A673 (cell line): Measurements from ENCODE around the gene FAAP24. TPM values are rescaled to one million over a fixed set of nuclear protein-coding genes. Genes with fewer than 3 reads are reported as not detected.
"Not testable (repeated sequence)": the region's sequence is repeated elsewhere in the genome, so short reads cannot be mapped to it uniquely, and the experiment has no call there.

Source experiments
- BruUV-seq: library from RNA; stranded (reverse); fragments of 400-500 nt; replicated peaks from 2 replicates; lab custom pipeline; 2021; lab: Mats Ljungman, UMichigan
- CTCF ChIA-PET: fragments of 300-600 bp; sonication (Branson Sonifier 250); formaldehyde crosslinking; loops from one replicate; lab custom pipeline; 2022; ENCODE audit warnings: antibody characterized with exemption; lab: Charles Lee
- POLR2A ChIA-PET: fragments of 300-600 bp; sonication (Branson Sonifier 250); formaldehyde crosslinking; loops from one replicate; lab custom pipeline; 2022; ENCODE audit warnings: antibody characterized with exemption; ENCODE audit not compliant: low non-redundant PET; lab: Charles Lee
- DNase-seq: peaks from one replicate; pipeline ENCODE4 v3.0.0-alpha.2; 2015; ENCODE audit warnings: low spot score
- H3K27ac ChIP-seq: fragments of 200-600 bp; sonication (generic); 2 replicates; pipeline ENCODE4 v1.5.1; 2016; ENCODE audit warnings: mixed run types, low read depth, mild to moderate bottlenecking, mixed read lengths, antibody characterized with exemption, low read length; ENCODE audit not compliant: poor library complexity, severe bottlenecking
- H3K27me3 ChIP-seq: fragments of 200-600 bp; sonication (generic); replicated peaks from 2 replicates; pipeline ENCODE4 v1.6.1; 2017; ENCODE audit warnings: mixed run types, low read depth, mild to moderate bottlenecking, mixed read lengths, antibody characterized with exemption, low read length; ENCODE audit not compliant: insufficient read depth, poor library complexity
- H3K36me3 ChIP-seq: fragments of 200-600 bp; sonication (generic); 2 replicates; pipeline ENCODE4 v1.6.1; 2016; ENCODE audit warnings: mixed run types, mild to moderate bottlenecking, mixed read lengths, antibody characterized with exemption, low read length; ENCODE audit not compliant: insufficient read depth, poor library complexity, severe bottlenecking
- H3K4me1 ChIP-seq: fragments of 200-600 bp; sonication (generic); 2 replicates; pipeline ENCODE4 v1.6.1; 2017; ENCODE audit warnings: mixed run types, mild to moderate bottlenecking, mixed read lengths, antibody characterized with exemption, low read length; ENCODE audit not compliant: insufficient read depth, poor library complexity, severe bottlenecking
- H3K4me3 ChIP-seq: fragments of 200-600 bp; sonication (generic); 2 replicates; pipeline ENCODE4 v1.5.1; 2016; ENCODE audit warnings: low read depth, mixed run types, mild to moderate bottlenecking, mixed read lengths, low read length; ENCODE audit not compliant: poor library complexity, severe bottlenecking
- H3K9me3 ChIP-seq: fragments of 200-600 bp; sonication (generic); 2 replicates; pipeline ENCODE4 v1.6.1; 2016; ENCODE audit warnings: mixed run types, low read depth, mild to moderate bottlenecking, mixed read lengths, antibody characterized with exemption, low read length; ENCODE audit not compliant: poor library complexity, severe bottlenecking
- EZH2 ChIP-seq: fragments of 200-600 bp; sonication (generic); IDR thresholded peaks from 2 replicates; pipeline ENCODE4 v1.6.1; 2017; ENCODE audit warnings: borderline replicate concordance, low read depth, mild to moderate bottlenecking, mixed read lengths, antibody characterized with exemption, low read length; ENCODE audit not compliant: poor library complexity, severe bottlenecking
- intact Hi-C: fragments of 100-400 bp; cut with micrococcal nuclease; formaldehyde crosslinking; loops from one replicate; pipeline ENCODE4 v1.10.0; 2022; ENCODE audit not compliant: unreplicated experiment
- total RNA-seq: library from RNA; stranded (reverse); gene quantifications from 2 replicates; pipeline ENCODE4 v1.2.3, GENCODE V29; 2021
- TF ChIP-seq, protein P1 (sequence below): fragments of 300-800, 200-600 bp; sonication (generic); conservative IDR thresholded peaks from 2 replicates; pipeline ENCODE4 v1.5.1; 2017; ENCODE audit warnings: low read depth, mild to moderate bottlenecking, antibody characterized with exemption, low read length, moderate library complexity, mixed read lengths

Gene FAAP24
- total RNA-seq, 1 experiment from 2014 or later: 10.0 TPM

DNA sequence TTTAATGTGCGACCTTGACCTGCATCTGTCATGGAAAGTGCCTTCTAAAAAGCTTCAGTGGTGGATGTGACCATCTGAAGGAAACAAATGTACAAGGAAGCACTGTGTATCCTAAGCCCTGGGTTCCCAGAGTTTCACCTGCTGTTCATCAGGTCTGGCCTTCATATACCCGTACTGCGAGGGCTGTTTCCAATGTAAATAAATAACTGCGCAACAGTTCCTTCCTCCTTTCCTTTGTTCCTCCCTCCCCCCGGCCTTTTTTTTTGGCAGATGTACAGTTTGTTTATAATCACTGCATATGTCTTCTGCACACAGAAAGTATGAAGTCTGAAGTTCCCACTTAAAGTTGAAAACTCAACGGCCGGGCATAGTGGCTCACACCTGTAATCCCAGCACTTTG is 5.2 kb downstream of the FAAP24 start:
- ChIA-PET CTCF (no interaction called here), POLR2A (interaction anchor here (0.6 to 0.7 kb wide), 2 partner anchors 21 to 397 kb away, joined by 5 to 7 read pairs; no protein-coding TSS in a partner anchor)
- no peak overlapping the region for H3K4me3 ChIP-seq
- TF ChIP-seq, protein P1, sequence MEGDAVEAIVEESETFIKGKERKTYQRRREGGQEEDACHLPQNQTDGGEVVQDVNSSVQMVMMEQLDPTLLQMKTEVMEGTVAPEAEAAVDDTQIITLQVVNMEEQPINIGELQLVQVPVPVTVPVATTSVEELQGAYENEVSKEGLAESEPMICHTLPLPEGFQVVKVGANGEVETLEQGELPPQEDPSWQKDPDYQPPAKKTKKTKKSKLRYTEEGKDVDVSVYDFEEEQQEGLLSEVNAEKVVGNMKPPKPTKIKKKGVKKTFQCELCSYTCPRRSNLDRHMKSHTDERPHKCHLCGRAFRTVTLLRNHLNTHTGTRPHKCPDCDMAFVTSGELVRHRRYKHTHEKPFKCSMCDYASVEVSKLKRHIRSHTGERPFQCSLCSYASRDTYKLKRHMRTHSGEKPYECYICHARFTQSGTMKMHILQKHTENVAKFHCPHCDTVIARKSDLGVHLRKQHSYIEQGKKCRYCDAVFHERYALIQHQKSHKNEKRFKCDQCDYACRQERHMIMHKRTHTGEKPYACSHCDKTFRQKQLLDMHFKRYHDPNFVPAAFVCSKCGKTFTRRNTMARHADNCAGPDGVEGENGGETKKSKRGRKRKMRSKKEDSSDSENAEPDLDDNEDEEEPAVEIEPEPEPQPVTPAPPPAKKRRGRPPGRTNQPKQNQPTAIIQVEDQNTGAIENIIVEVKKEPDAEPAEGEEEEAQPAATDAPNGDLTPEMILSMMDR: no peak
- no peak for TF ChIP-seq EZH2
- peaks cover 7% of the 10 kb centered on the region for H3K4me1 ChIP-seq
- no peak for DNase-seq
- H3K27ac ChIP-seq: no peak overlapping the region
- BruUV-seq: no TSS peak
- peaks cover 9% of the 10 kb centered on the region for H3K36me3 ChIP-seq
- intact Hi-C loops: loop anchor here (10.0 kb wide), 1 partner anchor 208 kb away; no protein-coding TSS in a partner anchor
- H3K27me3 ChIP-seq: no peaks in the 10 kb centered on the region
- no peaks in the 10 kb centered on the region for H3K9me3 ChIP-seq

- POLR2A ChIA-PET: interaction anchor here (0.7 kb wide), 1 partner anchor 22 kb away, joined by 7 read pairs; no protein-coding TSS in a partner anchor
- intact Hi-C loops: loop anchor here (10.0 kb wide), 1 partner anchor 207 kb away; no protein-coding TSS in a partner anchor
Measured at GRCh38 chr19:32977813-32978212, 5.8 kb downstream of the FAAP24 start.

DNA sequence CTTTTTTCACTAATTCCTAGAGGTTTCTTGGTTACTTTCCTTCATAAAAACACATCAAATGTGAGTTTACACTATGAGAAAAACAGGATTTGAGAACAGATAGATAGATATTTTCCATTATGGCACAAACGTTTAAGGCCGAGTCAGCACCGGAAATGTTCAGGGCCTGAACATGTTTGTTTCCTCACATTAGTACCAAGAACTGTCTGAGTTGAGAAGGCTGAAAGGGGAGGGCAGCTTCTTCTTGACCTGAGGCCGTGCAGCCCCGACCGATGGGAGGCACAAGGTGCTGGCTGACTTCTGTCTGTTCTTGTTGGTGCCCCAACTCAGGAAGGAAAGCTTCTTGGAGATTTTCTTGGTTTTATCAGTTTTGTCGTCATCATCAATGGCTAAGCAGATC is 7.8 kb downstream of the FAAP24 start:
- H3K27me3 ChIP-seq, H3K9me3 ChIP-seq, H3K27ac ChIP-seq, BruUV-seq, H3K36me3 ChIP-seq, CTCF ChIA-PET, POLR2A ChIA-PET, H3K4me1 ChIP-seq, DNase-seq, H3K4me3 ChIP-seq: not testable (repeated sequence)
- intact Hi-C loops: loop anchor here (10.0 kb wide), 1 partner anchor 205 kb away; no protein-coding TSS in a partner anchor

More at GRCh38 chr19:32977813-32978212, 5.8 kb downstream of the FAAP24 start:
- BruUV-seq, H3K9me3 ChIP-seq, H3K27me3 ChIP-seq, H3K4me3 ChIP-seq, DNase-seq, H3K36me3 ChIP-seq, H3K27ac ChIP-seq, H3K4me1 ChIP-seq, CTCF ChIA-PET: not testable (repeated sequence)

GRCh38 chr19:32982488-32982887 is 10.4 kb downstream of the FAAP24 start:
- POLR2A ChIA-PET, H3K27me3 ChIP-seq, H3K36me3 ChIP-seq, H3K27ac ChIP-seq, intact Hi-C loops, CTCF ChIA-PET, H3K9me3 ChIP-seq, DNase-seq, BruUV-seq, H3K4me1 ChIP-seq, H3K4me3 ChIP-seq: not testable (repeated sequence)

DNA sequence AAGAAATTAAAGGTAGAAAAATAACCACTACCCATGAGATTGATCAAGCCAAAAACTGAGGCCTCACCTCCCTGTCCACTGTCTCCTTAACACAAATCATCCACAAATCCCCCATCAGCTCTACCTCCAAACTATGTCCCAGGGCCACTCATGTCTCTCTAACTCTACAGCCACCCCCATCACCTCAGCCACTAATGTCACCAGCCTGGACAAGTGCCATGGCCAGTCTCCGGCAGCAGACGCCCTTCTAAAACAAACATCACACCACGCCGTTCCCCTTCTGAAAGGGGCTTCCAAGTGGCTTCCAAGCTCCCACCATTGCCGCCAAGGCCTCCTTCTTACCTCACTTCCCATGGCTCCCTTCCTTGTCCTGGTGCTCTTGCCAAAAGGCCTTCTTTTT is 16.2 kb downstream of the FAAP24 start:
- H3K27me3 ChIP-seq, intact Hi-C loops, H3K36me3 ChIP-seq, H3K4me1 ChIP-seq, BruUV-seq, H3K9me3 ChIP-seq, H3K4me3 ChIP-seq, H3K27ac ChIP-seq, CTCF ChIA-PET, POLR2A ChIA-PET, DNase-seq: not testable (repeated sequence)
